HG03575 (cell line): Measurements from ENCODE around the gene CREM.

Experiments used
- ATAC-seq: cut with Tn5 transposase; IDR thresholded peaks from one replicate; pipeline ENCODE4 v1.9.1; 2021; ENCODE audit not compliant: unreplicated experiment, insufficient number of reproducible peaks, low FRiP score; ENCODE audit errors: extremely low read depth

The CREM gene

GRCh38 chr10:35184527-35185171, 58.0 kb downstream of the CREM start:
- no peak for ATAC-seq

GRCh38 chr10:35185260-35186034, 58.8 kb downstream of the CREM start:
- no peak for ATAC-seq

GRCh38 chr10:35188954-35189353, 62.3 kb downstream of the CREM start:
- no peak for ATAC-seq

GRCh38 chr10:35191523-35191922, 64.9 kb downstream of the CREM start:
- no peak for ATAC-seq

GRCh38 chr10:35192645-35193249, 66.1 kb downstream of the CREM start:
- no peak for ATAC-seq

GRCh38 chr10:35194471-35194870, 67.8 kb downstream of the CREM start:
- ATAC-seq: no peak

GRCh38 chr10:35194906-35195305, 68.3 kb downstream of the CREM start:
- no peak for ATAC-seq

- ATAC-seq: peak; percentile 94
Measured at GRCh38 chr10:35195361-35196306, 69.0 kb downstream of the CREM start.

- ATAC-seq: no peak
Measured at GRCh38 chr10:35200487-35200886, 73.8 kb downstream of the CREM start.

GRCh38 chr10:35201234-35201633, 74.6 kb downstream of the CREM start:
- ATAC-seq: no peak

GRCh38 chr10:35202050-35202449, 75.4 kb downstream of the CREM start:
- ATAC-seq: no peak

GRCh38 chr10:35203745-35204144, 77.1 kb downstream of the CREM start:
- no peak for ATAC-seq

- no peak for ATAC-seq
Measured at GRCh38 chr10:35204650-35205319, 78.1 kb downstream of the CREM start.

GRCh38 chr10:35206274-35206673, 79.6 kb downstream of the CREM start:
- no peak for ATAC-seq

- ATAC-seq: no peak
Measured at GRCh38 chr10:35208536-35208935, 81.9 kb downstream of the CREM start.

- ATAC-seq: no peak
Measured at GRCh38 chr10:35208949-35209613, 82.4 kb downstream of the CREM start.

GRCh38 chr10:35210961-35211360, 84.3 kb downstream of the CREM start:
- ATAC-seq: no peak

GRCh38 chr10:35211390-35211789, 84.7 kb downstream of the CREM start:
- ATAC-seq: no peak
